Transverse colon (tissue), 4 donors: ENCODE data around the gene REEP6. TPM values are rescaled to one million over a fixed set of nuclear protein-coding genes. Genes with fewer than 3 reads are reported as not detected.
A peak's percentile ranks its signal among the peaks of the same experiment; 100 is the strongest.

Experiments
- DNase-seq: peaks from one replicate; pipeline ENCODE4 v3.0.0-alpha.2; 2019
- H3K27ac ChIP-seq, 4 donors: fragments of 200-600 bp; sonication (generic); 2 replicates each; pipeline ENCODE4 v1.5.1; 2016 to 2018; ENCODE audit warnings: inconsistent platforms in 4 of 4
- H3K27me3 ChIP-seq: fragments of 200-600 bp; sonication (generic); 2 replicates; pipeline ENCODE4 v1.5.1; 2017; ENCODE audit warnings: inconsistent platforms
- H3K36me3 ChIP-seq, 4 donors: fragments of 200-600 bp; sonication (generic); 2 replicates each; pipeline ENCODE4 v1.5.1; 2017 to 2019; ENCODE audit warnings: inconsistent platforms in 4 of 4
- H3K4me1 ChIP-seq, 4 donors: fragments of 200-600 bp; sonication (generic); 2 replicates each; pipeline ENCODE4 v1.5.1; 2017 to 2020; ENCODE audit warnings: inconsistent platforms in 4 of 4
- H3K4me3 ChIP-seq, 4 donors: fragments of 200-600 bp; sonication (generic); 1 replicate in 1 of 4; 2 replicates in 3 of 4; pipeline versions ENCODE4 v1.5.1 to v1.6.1; 2017 to 2019; ENCODE audit warnings: inconsistent platforms in 4 of 4
- H3K9me3 ChIP-seq, 2 donors: fragments of 200-600 bp; sonication (generic); 2 replicates each; pipeline ENCODE4 v1.5.1; 2017 to 2019; ENCODE audit warnings: inconsistent platforms in 2 of 2
- CTCF ChIP-seq, 5 experiments: fragments of 200-600 bp in 3 of 5; fragments of 450-650 bp in 2 of 5; sonication (generic) in 3 of 5; IDR thresholded peaks; 1 replicate in 2 of 5; 2 replicates in 3 of 5; pipeline ENCODE4 v1.5.1; 2016 to 2017; ENCODE audit warnings: antibody characterized with exemption in 5 of 5, inconsistent platforms in 3 of 5, mild to moderate bottlenecking in 2 of 5, moderate library complexity in 1 of 5
- EP300 ChIP-seq: sonication (generic); formaldehyde crosslinking; IDR thresholded peaks from one replicate; pipeline ENCODE4 v1.6.1; 2017; ENCODE audit warnings: antibody characterized with exemption, low read depth
- POLR2A ChIP-seq: fragments of 450-650 bp; IDR thresholded peaks from one replicate; pipeline ENCODE4 v1.6.1; 2016; ENCODE audit warnings: antibody characterized with exemption, mild to moderate bottlenecking, moderate library complexity
- POLR2AphosphoS5 ChIP-seq, 3 donors: sonication (generic); formaldehyde crosslinking; IDR thresholded peaks; one replicate each; pipeline ENCODE4 v1.6.1; 2016; ENCODE audit warnings: antibody characterized with exemption in 3 of 3
- WGBS, 2 donors: methylation state at CpG; one replicate each; pipeline ENCODE4 v1.1.5; 2018; ENCODE audit warnings: low coverage in 1 of 2; 5-methylcytosine and 5-hydroxymethylcytosine counted together
- in situ Hi-C, 4 donors: fragments of 200-750 bp; cut with MboI; loops; one replicate each; pipeline versions ENCODE4 v1.15.0 to v1.15.1; 2017; ENCODE audit warnings: low sequenced_read_pairs in 3 of 4, low pct_ligation_motif_present in 1 of 4, low pct_unique_long_range_greater_than_20kb in 1 of 4
- intact Hi-C: fragments of 100-400 bp; cut with DNase I; formaldehyde crosslinking; loops from one replicate; pipeline ENCODE4 v1.15.1; 2023; ENCODE audit warnings: low total_unique reads
- total RNA-seq, 4 donors: library from RNA; depleted of rRNA; stranded (reverse); fragments of >200 nt; gene quantifications; one replicate each; pipeline ENCODE4 v1.1.0, GENCODE V29; 2016

Gene REEP6
- total RNA-seq, 4 donors from 2014 or later = 2.2 to 3.3 TPM; not detected in 2

DNA sequence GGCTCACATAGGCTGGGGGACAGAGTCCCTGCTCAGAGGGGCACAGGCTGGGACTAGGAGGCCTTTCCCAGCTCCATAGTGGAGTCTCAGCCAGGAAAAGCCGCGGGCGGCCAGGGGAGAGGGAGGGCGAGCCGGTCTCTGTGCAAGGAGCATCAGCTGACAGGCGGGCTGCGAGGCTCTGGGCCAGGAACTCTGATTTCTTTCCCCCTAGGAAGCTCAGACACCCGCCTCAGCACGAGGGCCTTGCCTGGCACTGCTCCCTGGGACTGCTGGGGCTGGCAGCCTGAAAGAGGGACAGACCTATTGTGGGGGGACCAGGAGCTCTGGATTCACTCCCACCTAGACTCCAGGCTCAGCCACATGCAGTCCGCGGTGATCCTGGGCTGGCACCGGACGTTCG, 30.7 kb downstream of the REEP6 start:
- peak overlapping the region in 1 of 4 donors; percentile 37 for H3K27ac ChIP-seq

DNA sequence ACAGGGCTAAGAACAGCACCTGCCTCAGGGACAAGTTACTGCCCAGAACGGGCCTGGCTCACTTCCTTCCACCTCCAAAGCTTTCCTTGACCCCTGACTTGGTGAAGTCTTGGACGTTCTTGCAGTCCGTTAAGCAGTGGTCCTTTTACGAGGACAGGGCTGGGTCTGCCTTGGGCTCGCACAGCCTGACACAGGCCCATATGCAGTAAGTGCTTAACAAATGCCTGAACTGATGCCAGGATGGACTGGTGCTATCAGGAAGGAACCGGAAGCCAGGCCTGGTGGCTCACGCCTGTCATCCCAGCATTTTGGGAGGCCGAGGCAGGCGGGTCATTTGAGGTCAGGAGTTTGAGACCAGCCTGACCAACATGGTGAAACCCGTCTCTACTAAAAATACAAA, 31.1 kb downstream of the REEP6 start:
- 48% methylated on average over 8 of the region's 10 CpGs; no CpG with 5 or more reads in 1 of the 2 donors for WGBS, 2 donors
- in situ Hi-C loops (no loop called here), intact Hi-C loops (no loop called here)
- Histone ChIP-seq H3K27me3 (peaks cover 68% of the 10 kb centered on the region), H3K4me3 (no peak overlapping the region), H3K9me3 (no peaks in the 10 kb centered on the region), H3K27ac (peak overlapping the region in 1 of 4 donors; percentile 37), H3K4me1 (peaks cover 3 to 7% (median 6%) of the 10 kb centered on the region in 4 donors), H3K36me3 (no peaks in the 10 kb centered on the region)
- no peak for TF ChIP-seq EP300
- TF ChIP-seq CTCF (IDR thresholded peaks at IDR 0.05) = no peak
- TF ChIP-seq POLR2A = no peak
- no peak for DNase-seq

More for the DNA sequence above, 30.7 kb downstream of the REEP6 start:
- 67% methylated on average over 14 of the region's 14 CpGs; no CpG with 5 or more reads in 1 of the 2 donors for WGBS, 2 donors
- peaks cover 64% of the 10 kb centered on the region for H3K27me3 ChIP-seq
- in situ Hi-C loops (no loop called here), intact Hi-C loops (no loop called here)
- H3K4me3 ChIP-seq = no peak overlapping the region
- no peaks in the 10 kb centered on the region for H3K36me3 ChIP-seq
- DNase-seq = no peak
- TF ChIP-seq EP300 (no peak), POLR2A (no peak), CTCF (IDR thresholded peaks at IDR 0.05) (no peak), POLR2AphosphoS5 (IDR thresholded peaks at IDR 0.05) (no peak)
- no peaks in the 10 kb centered on the region for H3K9me3 ChIP-seq
- peaks cover 3 to 7% (median 6%) of the 10 kb centered on the region in 4 donors for H3K4me1 ChIP-seq

- H3K27me3 ChIP-seq = peaks cover 75% of the 10 kb centered on the region
- TF ChIP-seq POLR2A (no peak), CTCF (IDR thresholded peaks at IDR 0.05) (no peak), EP300 (no peak), POLR2AphosphoS5 (IDR thresholded peaks at IDR 0.05) (no peak)
- H3K4me1 ChIP-seq = peaks cover 3 to 7% (median 6%) of the 10 kb centered on the region in 4 donors
- in situ Hi-C loops = no loop called here
- H3K27ac ChIP-seq = no peak overlapping the region
- no peak for DNase-seq
- H3K9me3 ChIP-seq = no peaks in the 10 kb centered on the region
- WGBS, 2 donors = 69% methylated on average over 14 of the region's 18 CpGs; no CpG with 5 or more reads in 1 of the 2 donors
- intact Hi-C loops = no loop called here
- H3K4me3 ChIP-seq = no peak overlapping the region
- H3K36me3 ChIP-seq = no peaks in the 10 kb centered on the region
These were observed 31.9 kb downstream of the REEP6 start for GRCh38 chr19:1522838-1523237.

- intact Hi-C loops (no loop called here), in situ Hi-C loops (no loop called here)
- Histone ChIP-seq H3K9me3 (no peaks in the 10 kb centered on the region), H3K27ac (no peak within 1 kb of the TSS), H3K27me3 (peaks cover 75% of the 10 kb centered on the region), H3K4me1 (peaks cover 3 to 7% (median 6%) of the 10 kb centered on the region in 4 donors), H3K4me3 (peak within 1 kb of the TSS in 1 of 4 donors; percentile 20), H3K36me3 (no peaks in the 10 kb centered on the region)
- TF ChIP-seq POLR2AphosphoS5 (IDR thresholded peaks at IDR 0.05) (no peak), EP300 (no peak), POLR2A (no peak), CTCF (IDR thresholded peaks at IDR 0.05) (no peak)
- WGBS, 2 donors = 55% methylated on average over 12 of the region's 92 CpGs; no CpG with 5 or more reads in 1 of the 2 donors
- DNase-seq = no peak
These were observed 32.7 kb downstream of the REEP6 start, which contains the start of gene PLK5 for GRCh38 chr19:1523412-1524286. PLK5 (plus strand) TSS chr19:1524077; CDS start chr19:1526997, 2,920 bp downstream.
